BE2C (cell line): ENCODE measurements around the gene EMID1.

ENCODE experiments used
- DNase-seq: peaks from one replicate; pipeline ENCODE4 v3.0.0-alpha.2; 2020
- H3K27me3 ChIP-seq: fragments of 250-450 bp; sonication (Bioruptor Pico); 2 replicates; pipeline ENCODE4 v1.5.1; 2020; ENCODE audit warnings: mild to moderate bottlenecking
- H3K36me3 ChIP-seq: fragments of 250-450 bp; sonication (Bioruptor Pico); 2 replicates; pipeline ENCODE4 v1.5.1; 2020; ENCODE audit warnings: mild to moderate bottlenecking
- H3K4me1 ChIP-seq: fragments of 250-450 bp; sonication (Bioruptor Pico); 2 replicates; pipeline ENCODE4 v1.5.1; 2020
- H3K4me3 ChIP-seq: 2 replicates; pipeline ENCODE4 v1.5.1; 2011; ENCODE audit warnings: low read depth, low read length
- H3K9me3 ChIP-seq: fragments of 250-450 bp; sonication (Bioruptor Pico); 2 replicates; pipeline ENCODE4 v1.5.1; 2020
- CTCF ChIP-seq: IDR thresholded peaks from 2 replicates; pipeline ENCODE4 v1.5.1; 2012; ENCODE audit warnings: mild to moderate bottlenecking, low read depth, low read length

Gene EMID1

GRCh38 chr22:29308148-29308790 is 102.6 kb downstream of the EMID1 start:
- no peaks in the 10 kb centered on the region for H3K9me3 ChIP-seq
- H3K27me3 ChIP-seq: peaks cover 19% of the 10 kb centered on the region
- no peak for DNase-seq
- TF ChIP-seq CTCF: no peak
- H3K4me1 ChIP-seq: peaks cover 7% of the 10 kb centered on the region
- no peak overlapping the region for H3K4me3 ChIP-seq
- H3K36me3 ChIP-seq: no peaks in the 10 kb centered on the region

- no peaks in the 10 kb centered on the region for H3K9me3 ChIP-seq
- no peak for TF ChIP-seq CTCF
- H3K36me3 ChIP-seq: no peaks in the 10 kb centered on the region
- no peak overlapping the region for H3K4me3 ChIP-seq
- H3K4me1 ChIP-seq: peaks cover 7% of the 10 kb centered on the region
- peaks cover 25% of the 10 kb centered on the region for H3K27me3 ChIP-seq
- no peak for DNase-seq
Observed at GRCh38 chr22:29308791-29309262, 103.1 kb downstream of the EMID1 start.
